GM21737 (cell line): ENCODE data around the gene MEX3A.
"Not testable (repeated sequence)": the region's sequence is repeated elsewhere in the genome, so short reads cannot be mapped to it uniquely, and the experiment has no call there.

ENCODE experiments used
- ATAC-seq: cut with Tn5 transposase; IDR thresholded peaks from one replicate; pipeline ENCODE4 v1.9.1; 2021; ENCODE audit warnings: mild to moderate bottlenecking, moderate library complexity; ENCODE audit not compliant: unreplicated experiment

Gene MEX3A

GRCh38 chr1:156056326-156056849 is 25.9 kb downstream of the MEX3A start:
- no peak for ATAC-seq

- no peak for ATAC-seq
Observed at GRCh38 chr1:156055281-156056048, 26.8 kb downstream of the MEX3A start.

- ATAC-seq: peak; percentile 70
Observed at GRCh38 chr1:156054500-156055280, 27.6 kb downstream of the MEX3A start, which contains the start of gene LAMTOR2. Gene LAMTOR2 (plus strand): TSS chr1:156054782. CDS start chr1:156054890, 108 bp downstream.

DNA sequence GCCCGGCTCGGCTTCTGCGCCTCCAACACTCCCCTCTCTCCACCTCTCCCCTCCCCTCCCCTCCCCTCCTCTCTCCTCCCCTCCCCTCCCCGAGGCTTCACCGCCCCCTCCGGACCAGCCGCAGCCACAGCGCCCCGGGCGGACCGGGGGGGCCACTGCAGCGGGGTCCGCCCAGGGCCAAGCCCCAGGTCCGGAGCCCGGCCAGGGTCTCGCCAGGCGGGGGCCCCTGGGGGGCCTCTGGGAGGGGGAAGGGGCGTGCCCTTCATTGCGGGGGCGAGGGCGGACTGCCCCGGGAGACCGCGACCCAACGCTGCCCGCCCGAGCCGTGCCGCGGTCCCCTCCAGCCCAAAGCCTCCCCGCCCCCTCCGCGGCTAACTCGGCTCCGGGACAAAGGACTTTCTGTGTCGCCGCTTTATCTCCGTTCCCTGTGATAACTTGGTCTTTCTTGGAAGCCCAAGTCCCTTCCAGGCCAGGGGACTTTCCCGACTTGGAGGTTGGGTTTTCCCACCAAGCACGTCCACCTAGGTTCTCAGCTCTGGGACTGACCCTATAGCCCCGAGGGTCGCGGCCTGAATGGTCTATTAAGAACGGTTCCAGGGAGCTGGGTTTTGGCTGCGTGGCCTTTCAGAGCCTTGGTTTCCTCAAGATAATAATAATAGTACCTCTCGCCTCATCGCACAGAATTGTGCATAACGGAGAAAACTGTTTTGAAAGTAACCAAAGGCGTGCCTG is 28.3 kb downstream of the MEX3A start, which contains the start of gene UBQLN4:
UBQLN4 (minus strand) TSS at position 31 of the 732 bp plus-strand sequence. CDS start 97 bp downstream, outside the sequence.
- peak; percentile 46 for ATAC-seq

GRCh38 chr1:156052862-156053767 is 29.1 kb downstream of the MEX3A start:
- no peak for ATAC-seq

GRCh38 chr1:156051011-156051725 is 31.1 kb downstream of the MEX3A start:
- ATAC-seq: no peak

DNA sequence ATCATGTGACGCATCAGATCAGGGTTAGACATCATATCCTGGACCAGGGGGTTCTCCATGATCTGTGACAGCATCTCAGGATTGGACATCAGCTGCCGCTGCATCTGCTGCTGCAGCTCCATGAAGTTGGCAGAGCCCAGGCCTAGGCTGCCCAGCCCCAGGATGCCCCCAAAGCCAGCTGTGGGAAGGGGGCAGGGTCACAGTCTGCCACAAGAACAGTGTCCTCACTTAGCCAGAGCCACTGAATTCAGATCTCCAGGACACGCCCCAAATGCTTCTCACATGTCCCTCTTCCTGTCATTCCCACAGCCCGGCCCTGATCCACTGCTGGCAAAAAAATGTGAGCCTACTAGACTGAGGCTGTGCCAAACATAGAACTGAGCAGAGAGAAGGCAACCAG is 31.9 kb downstream of the MEX3A start:
- no peak for ATAC-seq

- no peak for ATAC-seq
Observed at GRCh38 chr1:156048663-156049258, 33.5 kb downstream of the MEX3A start.

- no peak for ATAC-seq
Observed at GRCh38 chr1:156045076-156045475, 37.2 kb downstream of the MEX3A start.

GRCh38 chr1:156042828-156043227 is 39.4 kb downstream of the MEX3A start:
- ATAC-seq: no peak

- not testable (repeated sequence) for ATAC-seq
Observed at GRCh38 chr1:156034991-156035390, 47.3 kb downstream of the MEX3A start.

- no peak for ATAC-seq
Observed at GRCh38 chr1:156033011-156033410, 49.3 kb downstream of the MEX3A start.

GRCh38 chr1:156026588-156026987 is 55.7 kb downstream of the MEX3A start:
- ATAC-seq: no peak

DNA sequence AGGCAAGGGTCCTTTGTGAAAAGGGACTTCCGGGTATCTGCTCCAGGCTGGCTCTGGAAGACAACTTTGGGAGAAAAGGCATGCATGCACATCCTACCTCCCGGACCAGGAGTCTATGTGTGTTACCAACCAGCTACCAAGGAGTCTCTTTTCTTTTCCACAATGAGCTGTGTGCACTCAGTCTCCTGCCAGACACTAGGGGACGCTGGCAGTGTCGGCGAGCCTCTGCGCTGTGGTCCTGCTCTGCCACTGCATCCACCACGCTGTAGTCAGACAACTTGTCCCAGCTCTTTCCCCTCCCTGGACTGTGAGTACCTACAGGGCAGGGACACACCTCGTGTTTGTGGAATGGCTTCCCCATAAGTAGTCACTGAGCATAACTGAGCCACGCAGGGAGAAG is 56.4 kb downstream of the MEX3A start:
- ATAC-seq: no peak

GRCh38 chr1:156024801-156025200 is 57.5 kb downstream of the MEX3A start:
- no peak for ATAC-seq
